B cell (primary cell): Measurements from ENCODE around the gene SRRM3. TPM values are rescaled to one million over a fixed set of nuclear protein-coding genes. Genes with fewer than 3 reads are reported as not detected.

ENCODE experiments used
- ATAC-seq: fragments of 200-7000 bp; cut with Tn5 transposase; one replicate; pipeline ENCODE4 v1.10.0; 2021; ENCODE audit warnings: low read depth, mild to moderate bottlenecking, moderate number of reproducible peaks, moderate library complexity
- CTCF ChIA-PET: fragments of 350-600 bp; sonication (Branson Sonifier 250); formaldehyde crosslinking; loops from one replicate; lab custom pipeline; 2021; ENCODE audit warnings: antibody characterized with exemption, inconsistent platforms; lab: Charles Lee
- POLR2A ChIA-PET: fragments of 350-600 bp; sonication (Branson Sonifier 250); formaldehyde crosslinking; loops from one replicate; lab custom pipeline; 2021; ENCODE audit warnings: antibody characterized with exemption; lab: Charles Lee
- DNase-seq: peaks from one replicate; pipeline ENCODE4 v3.0.0; 2013
- H2AFZ ChIP-seq: 2 replicates; pipeline ENCODE4 v1.6.1; 2012; ENCODE audit warnings: mild to moderate bottlenecking, low read depth, low read length; ENCODE audit not compliant: insufficient read depth, poor library complexity, severe bottlenecking
- H3K27ac ChIP-seq, 2 donors: 1 replicate in 1 of 2; 2 replicates in 1 of 2; pipeline ENCODE4 v1.5.1; 2012 to 2013; ENCODE audit warnings: low read length in 2 of 2, mild to moderate bottlenecking in 2 of 2, moderate library complexity in 1 of 2
- H3K27me3 ChIP-seq, 4 experiments: fragments of 200-600 bp in 1 of 4; sonication (generic) in 1 of 4; replicated peaks in 1 of 4; 1 replicate in 2 of 4; 2 replicates in 2 of 4; pipeline versions ENCODE4 v1.6.1 to v1.7.0; 2013 to 2016; ENCODE audit warnings: low read length in 3 of 4, mild to moderate bottlenecking in 2 of 4, mixed read lengths in 1 of 4, moderate library complexity in 1 of 4; ENCODE audit not compliant: insufficient read depth in 4 of 4, control insufficient read depth in 3 of 4; ENCODE audit errors: control extremely low read depth in 1 of 4
- H3K36me3 ChIP-seq, 2 experiments: replicated peaks in 1 of 2; 1 replicate in 1 of 2; 2 replicates in 1 of 2; pipeline versions ENCODE4 v1.6.1 to v1.7.1; 2013; ENCODE audit warnings: low read length in 1 of 2; ENCODE audit not compliant: insufficient read depth in 2 of 2, control insufficient read depth in 1 of 2; ENCODE audit errors: control extremely low read depth in 1 of 2, extremely low read depth in 1 of 2
- H3K4me1 ChIP-seq, 2 donors: fragments of 200-600 bp in 1 of 2; sonication (generic) in 1 of 2; 1 replicate in 1 of 2; 2 replicates in 1 of 2; pipeline versions ENCODE4 v1.5.1 to v1.6.1; 2013 to 2017; ENCODE audit warnings: low read length in 2 of 2; ENCODE audit not compliant: control insufficient read depth in 2 of 2, insufficient read depth in 2 of 2
- H3K4me2 ChIP-seq: replicated peaks from 2 replicates; pipeline ENCODE3; 2012; ENCODE audit warnings: mild to moderate bottlenecking, low read depth, low read length; ENCODE audit not compliant: poor library complexity, severe bottlenecking
- H3K4me3 ChIP-seq, 5 experiments: fragments of 200-600 bp in 1 of 5; sonication (generic) in 1 of 5; 1 replicate in 3 of 5; 2 replicates in 2 of 5; pipeline versions ENCODE4 v1.5.1 to v1.7.0; 2011 to 2016; ENCODE audit warnings: low read length in 4 of 5, mild to moderate bottlenecking in 4 of 5, low read depth in 2 of 5, control low read depth in 1 of 5, moderate library complexity in 1 of 5; ENCODE audit not compliant: insufficient read depth in 1 of 5; ENCODE audit errors: control extremely low read depth in 1 of 5, extremely low read depth in 1 of 5
- H3K79me2 ChIP-seq: fragments of 200-600 bp; sonication (generic); one replicate; pipeline ENCODE4 v1.6.0; 2016; ENCODE audit warnings: low read length; ENCODE audit not compliant: control insufficient read depth, insufficient read depth
- H3K9ac ChIP-seq: fragments of 200-600 bp; sonication (generic); 2 replicates; pipeline ENCODE4 v1.6.1; 2017; ENCODE audit warnings: mild to moderate bottlenecking, low read length, moderate library complexity
- H3K9me3 ChIP-seq, 3 donors: one replicate each; pipeline versions ENCODE4 v1.6.1 to v1.7.1; 2013; ENCODE audit warnings: low read length in 2 of 3; ENCODE audit not compliant: control insufficient read depth in 2 of 3, insufficient read depth in 1 of 3; ENCODE audit errors: control extremely low read depth in 1 of 3
- H4K20me1 ChIP-seq: 2 replicates; pipeline ENCODE4 v1.6.0; 2012; ENCODE audit warnings: mild to moderate bottlenecking, low read length; ENCODE audit not compliant: insufficient read depth, control insufficient read depth, poor library complexity, severe bottlenecking
- H3K27ac Mint-ChIP-seq: one replicate; pipeline ENCODE4 v1.8.0; 2021; ENCODE audit warnings: mixed read lengths
- H3K27me3 Mint-ChIP-seq: one replicate; pipeline ENCODE4 v1.8.0; 2021; ENCODE audit warnings: mixed read lengths
- H3K4me1 Mint-ChIP-seq: one replicate; pipeline ENCODE4 v1.8.0; 2021; ENCODE audit warnings: mixed read lengths
- H3K4me3 Mint-ChIP-seq: one replicate; pipeline ENCODE4 v1.8.0; 2021; ENCODE audit warnings: mixed read lengths
- H3K9me3 Mint-ChIP-seq: one replicate; pipeline ENCODE4 v1.8.0; 2022; ENCODE audit warnings: mixed read lengths; ENCODE audit not compliant: insufficient read depth
- EZH2 ChIP-seq: IDR thresholded peaks from 2 replicates; pipeline ENCODE4 v1.6.1; 2012; ENCODE audit warnings: borderline replicate concordance, low read depth, mild to moderate bottlenecking, moderate library complexity, low read length; ENCODE audit not compliant: insufficient read depth, poor library complexity, severe bottlenecking
- WGBS: methylation state at CpG from one replicate; pipeline ENCODE4 v1.1.5; 2013; ENCODE audit warnings: missing lambda C conversion rate; ENCODE audit not compliant: insufficient coverage; 5-methylcytosine and 5-hydroxymethylcytosine counted together
- intact Hi-C: fragments of 100-400 bp; cut with micrococcal nuclease; formaldehyde crosslinking; loops from one replicate; pipeline ENCODE4 v1.10.0; 2022
- polyA plus RNA-seq: library from polyadenylated mRNA; depleted of rRNA; stranded (reverse); fragments of >200 nt; gene quantifications from 2 replicates; pipeline ENCODE4 v1.2.3, GENCODE V29; 2012
- total RNA-seq, 2 donors: library from RNA; stranded (reverse); fragments of 120-200 nt in 1 of 2; gene quantifications; 1 replicate in 1 of 2; 2 replicates in 1 of 2; pipeline versions ENCODE4 v1.2.3 to v1.2.4, GENCODE V29; 2013 to 2022
- TF ChIP-seq, protein P1 (sequence below): fragments of 200-600 bp; IDR thresholded peaks from one replicate; pipeline ENCODE4 v1.8.0; 2022; ENCODE audit warnings: antibody characterized with exemption, mild to moderate bottlenecking

The SRRM3 gene
- total and polyA plus RNA-seq, 2 donors (not counting 1 experiment from before 2014, with no cell fraction given) = not detected

DNA sequence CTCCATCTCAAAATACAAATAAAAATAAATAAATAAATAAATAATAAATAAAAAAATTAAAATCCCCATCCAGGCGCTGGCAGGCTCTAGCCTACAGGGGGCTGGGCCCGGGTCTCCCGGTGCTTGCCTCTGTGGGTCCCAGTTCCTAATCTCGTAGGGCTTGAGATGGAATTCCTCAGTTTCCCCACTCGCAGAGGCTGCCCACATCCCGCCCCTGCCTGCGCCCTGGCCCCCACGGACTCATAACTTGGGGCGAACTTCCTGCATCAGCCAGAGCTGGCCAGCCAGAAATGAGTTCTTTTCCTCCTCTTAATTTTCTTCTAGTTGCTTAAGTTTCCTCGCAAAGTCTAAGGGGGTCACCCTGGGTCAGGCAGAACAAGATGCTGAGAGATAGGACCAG is 22.0 kb upstream of the SRRM3 start:
- Mint-ChIP-seq H3K27me3 (peaks cover 4% of the 10 kb centered on the region), H3K9me3 (no peaks in the 10 kb centered on the region), H3K4me1 (peaks cover 3% of the 10 kb centered on the region), H3K4me3 (no peak overlapping the region), H3K27ac (no peak overlapping the region)
- Histone ChIP-seq H3K79me2 (no peaks in the 10 kb centered on the region), H4K20me1 (no peaks in the 10 kb centered on the region), H3K9ac (no peak overlapping the region), H3K9me3 (no peaks in the 10 kb centered on the region), H3K4me3 (no peak overlapping the region), H3K27ac (no peak overlapping the region), H3K4me2 (no peak overlapping the region), H3K27me3 (no peaks in the 10 kb centered on the region), H2AFZ (no peak overlapping the region), H3K4me1 (peaks cover 0 to 6% of the 10 kb centered on the region in 2 donors), H3K36me3 (no peaks in the 10 kb centered on the region)
- DNase-seq = no peak
- no peak for TF ChIP-seq EZH2
- TF ChIP-seq, protein P1, sequence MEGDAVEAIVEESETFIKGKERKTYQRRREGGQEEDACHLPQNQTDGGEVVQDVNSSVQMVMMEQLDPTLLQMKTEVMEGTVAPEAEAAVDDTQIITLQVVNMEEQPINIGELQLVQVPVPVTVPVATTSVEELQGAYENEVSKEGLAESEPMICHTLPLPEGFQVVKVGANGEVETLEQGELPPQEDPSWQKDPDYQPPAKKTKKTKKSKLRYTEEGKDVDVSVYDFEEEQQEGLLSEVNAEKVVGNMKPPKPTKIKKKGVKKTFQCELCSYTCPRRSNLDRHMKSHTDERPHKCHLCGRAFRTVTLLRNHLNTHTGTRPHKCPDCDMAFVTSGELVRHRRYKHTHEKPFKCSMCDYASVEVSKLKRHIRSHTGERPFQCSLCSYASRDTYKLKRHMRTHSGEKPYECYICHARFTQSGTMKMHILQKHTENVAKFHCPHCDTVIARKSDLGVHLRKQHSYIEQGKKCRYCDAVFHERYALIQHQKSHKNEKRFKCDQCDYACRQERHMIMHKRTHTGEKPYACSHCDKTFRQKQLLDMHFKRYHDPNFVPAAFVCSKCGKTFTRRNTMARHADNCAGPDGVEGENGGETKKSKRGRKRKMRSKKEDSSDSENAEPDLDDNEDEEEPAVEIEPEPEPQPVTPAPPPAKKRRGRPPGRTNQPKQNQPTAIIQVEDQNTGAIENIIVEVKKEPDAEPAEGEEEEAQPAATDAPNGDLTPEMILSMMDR = no peak
- ATAC-seq = no peak
- POLR2A ChIA-PET = no interaction called here
- CTCF ChIA-PET = interaction anchor here (2.5 to 4.4 kb wide), 2 partner anchors 112 to 134 kb away, joined by 11 to 50 read pairs; no protein-coding TSS in a partner anchor
- intact Hi-C loops = loop anchor here (2.0 kb wide), 1 partner anchor 83 kb away; no protein-coding TSS in a partner anchor
- WGBS = 91% methylated on average over 9 of the region's 10 CpGs

DNA sequence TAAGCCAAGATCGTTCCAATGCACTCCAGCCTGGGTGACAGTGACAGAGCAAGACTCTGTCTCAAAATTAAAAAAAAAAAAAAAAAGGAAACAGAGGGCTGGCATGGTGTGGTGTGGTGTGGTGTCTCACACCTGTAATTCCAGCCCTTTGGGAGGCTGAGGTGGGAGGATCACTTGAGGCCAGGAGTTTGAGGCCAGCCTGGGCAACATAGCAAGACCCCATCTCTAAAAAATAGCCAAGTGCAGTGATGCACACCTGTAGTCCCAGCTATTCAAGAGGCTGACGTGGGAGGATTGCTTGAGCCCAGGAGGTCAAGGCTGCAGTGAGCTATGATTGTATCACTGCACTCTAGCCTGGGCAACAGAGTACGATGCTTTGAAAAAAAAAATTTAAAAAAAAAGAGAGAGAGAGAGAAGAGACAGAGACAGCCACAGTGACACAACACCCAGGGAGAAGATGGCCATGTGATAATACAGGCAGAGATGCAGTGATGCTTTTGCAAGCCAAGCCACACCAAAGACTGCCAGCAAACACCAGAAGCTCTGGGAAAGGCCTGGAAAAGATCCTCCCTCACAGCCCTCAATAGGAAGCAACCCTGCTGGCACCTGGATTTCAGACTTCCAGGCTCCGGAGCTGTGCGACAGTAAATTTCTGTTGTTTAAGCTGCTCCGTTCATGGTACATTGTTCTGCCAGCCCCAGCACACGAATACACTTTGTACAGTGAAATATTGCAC is 19.3 kb upstream of the SRRM3 start:
- no peaks in the 10 kb centered on the region for H3K9me3 ChIP-seq
- H3K27ac ChIP-seq = no peak overlapping the region
- TF ChIP-seq EZH2 = no peak
- TF ChIP-seq, protein P1 = no peak
- peaks cover 3% of the 10 kb centered on the region for H3K4me1 Mint-ChIP-seq
- WGBS = 100% methylated on average over 5 of the region's 7 CpGs
- H3K9ac ChIP-seq = no peak overlapping the region
- POLR2A ChIA-PET = no interaction called here
- no peak overlapping the region for H3K4me2 ChIP-seq
- DNase-seq (no peak), ATAC-seq (no peak)
- H3K9me3 Mint-ChIP-seq = no peaks in the 10 kb centered on the region
- H3K4me1 ChIP-seq = peaks cover 0 to 6% of the 10 kb centered on the region in 2 donors
- peaks cover 8% of the 10 kb centered on the region for H3K27me3 Mint-ChIP-seq
- no peaks in the 10 kb centered on the region for H4K20me1 ChIP-seq
- no peak overlapping the region for H2AFZ ChIP-seq
- no peaks in the 10 kb centered on the region for H3K79me2 ChIP-seq
- H3K4me3 ChIP-seq = no peak overlapping the region
- CTCF ChIA-PET = interaction anchor here (1.1 kb wide), 1 partner anchor 132 kb away, joined by 3 read pairs; no protein-coding TSS in a partner anchor
- no peak overlapping the region for H3K4me3 Mint-ChIP-seq
- intact Hi-C loops = no loop called here
- H3K27ac Mint-ChIP-seq = no peak overlapping the region
- H3K27me3 ChIP-seq = peaks cover 0 to 5% (median 0%) of the 10 kb centered on the region in 4 experiments
- no peaks in the 10 kb centered on the region for H3K36me3 ChIP-seq
